ENCODE results near the gene GLRA3.

GLRA3 gene

GRCh38 chr4:174627473-174627872 lies 201.6 kb downstream of the GLRA3 start:
- Histone ChIP-seq H3K27me3 (ENCODE audit: insufficient read depth, insufficient read length) (no peaks in the 10 kb centered on the region), H3K36me3 (ENCODE audit: insufficient read depth, insufficient read length, low read length) (no peaks in the 10 kb centered on the region), H3K4me1 (ENCODE audit: insufficient read depth, insufficient read length) (no peaks in the 10 kb centered on the region), H3K9ac (ENCODE audit: insufficient read length, low read depth) (no peak overlapping the region), H3K9me3 (ENCODE audit: insufficient read depth, low read length) (no peaks in the 10 kb centered on the region), H3K4me3 (ENCODE audit: insufficient read length, low read depth) (no peak overlapping the region)
- TF ChIP-seq ZNF274 (IDR thresholded peaks at IDR 0.05; ENCODE audit: low read depth, low read length): no peak
- TF ChIP-seq SUZ12 (IDR thresholded peaks at IDR 0.05; ENCODE audit: extremely low read depth, insufficient read depth, insufficient read length): no peak
- no peak for TF ChIP-seq YY1 (IDR thresholded peaks at IDR 0.05; ENCODE audit: insufficient read depth, insufficient read length)
- no peak for DNase-seq (ENCODE audit: low read depth, low spot score)

GRCh38 chr4:174626342-174627008 lies 202.6 kb downstream of the GLRA3 start:
- H3K9me3 ChIP-seq (ENCODE audit: insufficient read depth, low read length): no peaks in the 10 kb centered on the region
- H3K4me3 ChIP-seq (ENCODE audit: insufficient read length, low read depth): no peak overlapping the region
- no peaks in the 10 kb centered on the region for H3K36me3 ChIP-seq (ENCODE audit: insufficient read depth, insufficient read length, low read length)
- H3K27me3 ChIP-seq (ENCODE audit: insufficient read depth, insufficient read length): no peaks in the 10 kb centered on the region
- no peaks in the 10 kb centered on the region for H3K4me1 ChIP-seq (ENCODE audit: insufficient read depth, insufficient read length)
- no peak overlapping the region for H3K9ac ChIP-seq (ENCODE audit: insufficient read length, low read depth)
- no peak for DNase-seq (ENCODE audit: low read depth, low spot score)
- TF ChIP-seq ZNF274 (IDR thresholded peaks at IDR 0.05; ENCODE audit: low read depth, low read length) (no peak), YY1 (IDR thresholded peaks at IDR 0.05; ENCODE audit: insufficient read depth, insufficient read length) (no peak), SUZ12 (IDR thresholded peaks at IDR 0.05; ENCODE audit: extremely low read depth, insufficient read depth, insufficient read length) (no peak)

- H3K27me3 ChIP-seq (ENCODE audit: insufficient read depth, insufficient read length): no peaks in the 10 kb centered on the region
- TF ChIP-seq SUZ12 (IDR thresholded peaks at IDR 0.05; ENCODE audit: extremely low read depth, insufficient read depth, insufficient read length): no peak
- TF ChIP-seq YY1 (IDR thresholded peaks at IDR 0.05; ENCODE audit: insufficient read depth, insufficient read length): no peak
- TF ChIP-seq ZNF274 (IDR thresholded peaks at IDR 0.05; ENCODE audit: low read depth, low read length): no peak
- H3K4me1 ChIP-seq (ENCODE audit: insufficient read depth, insufficient read length): no peaks in the 10 kb centered on the region
- no peak overlapping the region for H3K9ac ChIP-seq (ENCODE audit: insufficient read length, low read depth)
- H3K36me3 ChIP-seq (ENCODE audit: insufficient read depth, insufficient read length, low read length): no peaks in the 10 kb centered on the region
- no peak for DNase-seq (ENCODE audit: low read depth, low spot score)
- H3K4me3 ChIP-seq (ENCODE audit: insufficient read length, low read depth): no peak overlapping the region
- H3K9me3 ChIP-seq (ENCODE audit: insufficient read depth, low read length): no peaks in the 10 kb centered on the region
Measured at GRCh38 chr4:174616661-174617060, 212.4 kb downstream of the GLRA3 start.

- Histone ChIP-seq H3K36me3 (ENCODE audit: insufficient read depth, insufficient read length, low read length) (no peaks in the 10 kb centered on the region), H3K4me3 (ENCODE audit: insufficient read length, low read depth) (no peak overlapping the region), H3K27me3 (ENCODE audit: insufficient read depth, insufficient read length) (no peaks in the 10 kb centered on the region), H3K9me3 (ENCODE audit: insufficient read depth, low read length) (0 out of 2 replicates have a peak, but pooled peaks cover 6% of the 10 kb centered on the region), H3K9ac (ENCODE audit: insufficient read length, low read depth) (no peak overlapping the region), H3K4me1 (ENCODE audit: insufficient read depth, insufficient read length) (no peaks in the 10 kb centered on the region)
- TF ChIP-seq SUZ12 (IDR thresholded peaks at IDR 0.05; ENCODE audit: extremely low read depth, insufficient read depth, insufficient read length) (no peak), ZNF274 (IDR thresholded peaks at IDR 0.05; ENCODE audit: low read depth, low read length) (no peak), YY1 (IDR thresholded peaks at IDR 0.05; ENCODE audit: insufficient read depth, insufficient read length) (no peak)
- no peak for DNase-seq (ENCODE audit: low read depth, low spot score)
Measured at GRCh38 chr4:174613979-174614378, 215.1 kb downstream of the GLRA3 start.

- no peaks in the 10 kb centered on the region for H3K36me3 ChIP-seq (ENCODE audit: insufficient read depth, insufficient read length, low read length)
- no peaks in the 10 kb centered on the region for H3K4me1 ChIP-seq (ENCODE audit: insufficient read depth, insufficient read length)
Measured at GRCh38 chr4:174611792-174612191, 217.3 kb downstream of the GLRA3 start.

GRCh38 chr4:174607792-174608191 lies 221.3 kb downstream of the GLRA3 start:
- no peak for DNase-seq (ENCODE audit: low read depth, low spot score)
- Histone ChIP-seq H3K9ac (ENCODE audit: insufficient read length, low read depth) (no peak overlapping the region), H3K9me3 (ENCODE audit: insufficient read depth, low read length) (0 out of 2 replicates have a peak, but pooled peaks cover 6% of the 10 kb centered on the region), H3K27me3 (ENCODE audit: insufficient read depth, insufficient read length) (no peaks in the 10 kb centered on the region), H3K36me3 (ENCODE audit: insufficient read depth, insufficient read length, low read length) (no peaks in the 10 kb centered on the region), H3K4me1 (ENCODE audit: insufficient read depth, insufficient read length) (no peaks in the 10 kb centered on the region), H3K4me3 (ENCODE audit: insufficient read length, low read depth) (no peak overlapping the region)
- TF ChIP-seq YY1 (IDR thresholded peaks at IDR 0.05; ENCODE audit: insufficient read depth, insufficient read length): no peak
- no peak for TF ChIP-seq SUZ12 (IDR thresholded peaks at IDR 0.05; ENCODE audit: extremely low read depth, insufficient read depth, insufficient read length)
- TF ChIP-seq ZNF274 (IDR thresholded peaks at IDR 0.05; ENCODE audit: low read depth, low read length): no peak

More at GRCh38 chr4:174611792-174612191, 217.3 kb downstream of the GLRA3 start:
- no peak for DNase-seq (ENCODE audit: low read depth, low spot score)
- H3K27me3 ChIP-seq (ENCODE audit: insufficient read depth, insufficient read length): no peaks in the 10 kb centered on the region
- H3K9me3 ChIP-seq (ENCODE audit: insufficient read depth, low read length): 0 out of 2 replicates have a peak, but pooled peaks cover 6% of the 10 kb centered on the region
- no peak overlapping the region for H3K9ac ChIP-seq (ENCODE audit: insufficient read length, low read depth)
- TF ChIP-seq ZNF274 (IDR thresholded peaks at IDR 0.05; ENCODE audit: low read depth, low read length): no peak
- TF ChIP-seq SUZ12 (IDR thresholded peaks at IDR 0.05; ENCODE audit: extremely low read depth, insufficient read depth, insufficient read length): no peak
- TF ChIP-seq YY1 (IDR thresholded peaks at IDR 0.05; ENCODE audit: insufficient read depth, insufficient read length): no peak
- no peak overlapping the region for H3K4me3 ChIP-seq (ENCODE audit: insufficient read length, low read depth)

- no peak overlapping the region for H3K9ac ChIP-seq (ENCODE audit: insufficient read length, low read depth)
- no peaks in the 10 kb centered on the region for H3K9me3 ChIP-seq (ENCODE audit: insufficient read depth, low read length)
- no peaks in the 10 kb centered on the region for H3K36me3 ChIP-seq (ENCODE audit: insufficient read depth, insufficient read length, low read length)
- H3K4me3 ChIP-seq (ENCODE audit: insufficient read length, low read depth): no peak overlapping the region
- no peak for TF ChIP-seq YY1 (IDR thresholded peaks at IDR 0.05; ENCODE audit: insufficient read depth, insufficient read length)
- no peak for TF ChIP-seq SUZ12 (IDR thresholded peaks at IDR 0.05; ENCODE audit: extremely low read depth, insufficient read depth, insufficient read length)
- TF ChIP-seq ZNF274 (IDR thresholded peaks at IDR 0.05; ENCODE audit: low read depth, low read length): no peak
- no peak for DNase-seq (ENCODE audit: low read depth, low spot score)
- H3K27me3 ChIP-seq (ENCODE audit: insufficient read depth, insufficient read length): no peaks in the 10 kb centered on the region
- no peaks in the 10 kb centered on the region for H3K4me1 ChIP-seq (ENCODE audit: insufficient read depth, insufficient read length)
Measured at GRCh38 chr4:174604198-174604597, 224.8 kb downstream of the GLRA3 start.

Data from NT2/D1 (cell line).